ENCODE results near the gene ZEB2.

ZEB2 gene

GRCh38 chr2:144505245-144505831 is 14.6 kb downstream of the ZEB2 start:
- TF ChIP-seq CTCF (conservative IDR thresholded peaks at IDR 0.05; ENCODE audit: low read length): no peak
- TF ChIP-seq EZH2phosphoT487 (IDR thresholded peaks at IDR 0.05; ENCODE audit: borderline replicate concordance): no peak
- H3K36me3 ChIP-seq (ENCODE audit: insufficient read depth, low read length): no peaks in the 10 kb centered on the region; the same call in 1 of the 2 replicates
- H3K4me3 ChIP-seq (ENCODE audit: low read length, poor library complexity, severe bottlenecking): no peak overlapping the region
- peak overlapping the region; percentile 16 for H3K4me2 ChIP-seq (ENCODE audit: low read depth, low read length, poor library complexity, severe bottlenecking)
- H3K9ac ChIP-seq (ENCODE audit: low read depth, low read length, poor library complexity, severe bottlenecking): no peak overlapping the region
- H3K4me1 ChIP-seq (ENCODE audit: insufficient read depth, low read length, poor library complexity, severe bottlenecking): peaks cover 26% of the 10 kb centered on the region
- no peaks in the 10 kb centered on the region for H3F3A ChIP-seq (ENCODE audit: low read depth)
- peaks cover 60% of the 10 kb centered on the region for H3K79me2 ChIP-seq (ENCODE audit: insufficient read depth, low read length)
- no peak overlapping the region for H2AFZ ChIP-seq (ENCODE audit: low read length)
- H3K9me2 ChIP-seq (replicated peaks; ENCODE audit: low read depth, low read length): no peaks in the 10 kb centered on the region
- H3K27me3 ChIP-seq (ENCODE audit: insufficient read depth, low read length, poor library complexity, severe bottlenecking): no peaks in the 10 kb centered on the region
- peaks cover 19% of the 10 kb centered on the region for H4K20me1 ChIP-seq (ENCODE audit: insufficient read depth, low read length, poor library complexity, severe bottlenecking)
- no peaks in the 10 kb centered on the region for H3K9me3 ChIP-seq (ENCODE audit: insufficient read depth, low read depth, low read length)

DNA sequence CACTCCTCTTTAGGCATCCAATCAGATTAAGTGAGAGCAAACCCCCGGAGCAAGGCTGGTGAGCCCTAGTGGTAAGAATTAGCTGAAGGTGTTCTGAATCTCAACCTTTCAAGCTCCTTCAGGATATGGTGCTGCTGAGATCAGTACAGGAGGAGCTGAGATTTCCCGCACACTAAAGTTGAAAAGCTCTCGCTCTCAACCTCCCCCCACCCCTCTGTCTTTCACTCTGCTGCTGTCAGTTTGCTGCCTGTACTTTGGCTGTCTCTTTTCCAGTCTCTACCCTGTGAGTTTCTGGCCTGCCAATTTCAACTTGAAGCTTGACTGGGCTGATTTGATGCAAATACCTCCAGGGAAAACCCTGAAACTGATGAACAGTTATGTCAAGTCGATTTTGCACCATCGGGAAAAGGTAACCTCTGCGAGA is 15.7 kb downstream of the ZEB2 start:
- H3K4me3 ChIP-seq (ENCODE audit: low read length, poor library complexity, severe bottlenecking): no peak overlapping the region
- TF ChIP-seq CTCF (conservative IDR thresholded peaks at IDR 0.05; ENCODE audit: low read length) (0 out of 2 replicates have a peak, but pooled peaks have one; percentile 16), EZH2phosphoT487 (IDR thresholded peaks at IDR 0.05; ENCODE audit: borderline replicate concordance) (no peak)
- H4K20me1 ChIP-seq (ENCODE audit: insufficient read depth, low read length, poor library complexity, severe bottlenecking): peaks cover 14% of the 10 kb centered on the region
- H3K9me3 ChIP-seq (ENCODE audit: insufficient read depth, low read depth, low read length): no peaks in the 10 kb centered on the region
- H3K4me1 ChIP-seq (ENCODE audit: insufficient read depth, low read length, poor library complexity, severe bottlenecking): peaks cover 26% of the 10 kb centered on the region
- no peaks in the 10 kb centered on the region for H3F3A ChIP-seq (ENCODE audit: low read depth)
- H3K4me2 ChIP-seq (ENCODE audit: low read depth, low read length, poor library complexity, severe bottlenecking): no peak overlapping the region
- H3K9ac ChIP-seq (ENCODE audit: low read depth, low read length, poor library complexity, severe bottlenecking): no peak overlapping the region
- no peak overlapping the region for H2AFZ ChIP-seq (ENCODE audit: low read length)
- H3K79me2 ChIP-seq (ENCODE audit: insufficient read depth, low read length): peaks cover 52% of the 10 kb centered on the region
- H3K27me3 ChIP-seq (ENCODE audit: insufficient read depth, low read length, poor library complexity, severe bottlenecking): no peaks in the 10 kb centered on the region
- no peaks in the 10 kb centered on the region; the same call in 1 of the 2 replicates for H3K36me3 ChIP-seq (ENCODE audit: insufficient read depth, low read length)
- H3K9me2 ChIP-seq (replicated peaks; ENCODE audit: low read depth, low read length): no peaks in the 10 kb centered on the region

GRCh38 chr2:144503242-144503641 is 16.7 kb downstream of the ZEB2 start:
- Histone ChIP-seq H3K9me2 (replicated peaks; ENCODE audit: low read depth, low read length) (no peaks in the 10 kb centered on the region), H3K9me3 (ENCODE audit: insufficient read depth, low read depth, low read length) (no peaks in the 10 kb centered on the region), H3K27me3 (ENCODE audit: insufficient read depth, low read length, poor library complexity, severe bottlenecking) (no peaks in the 10 kb centered on the region), H3K36me3 (ENCODE audit: insufficient read depth, low read length) (no peaks in the 10 kb centered on the region; the same call in 1 of the 2 replicates), H3K9ac (ENCODE audit: low read depth, low read length, poor library complexity, severe bottlenecking) (no peak overlapping the region), H3F3A (ENCODE audit: low read depth) (no peaks in the 10 kb centered on the region), H3K4me1 (ENCODE audit: insufficient read depth, low read length, poor library complexity, severe bottlenecking) (peaks cover 25% of the 10 kb centered on the region), H2AFZ (ENCODE audit: low read length) (no peak overlapping the region), H3K4me3 (ENCODE audit: low read length, poor library complexity, severe bottlenecking) (no peak overlapping the region), H3K4me2 (ENCODE audit: low read depth, low read length, poor library complexity, severe bottlenecking) (no peak overlapping the region), H3K79me2 (ENCODE audit: insufficient read depth, low read length) (peaks cover 48% of the 10 kb centered on the region), H4K20me1 (ENCODE audit: insufficient read depth, low read length, poor library complexity, severe bottlenecking) (peaks cover 14% of the 10 kb centered on the region)
- TF ChIP-seq CTCF (conservative IDR thresholded peaks at IDR 0.05; ENCODE audit: low read length): no peak
- no peak for TF ChIP-seq EZH2phosphoT487 (IDR thresholded peaks at IDR 0.05; ENCODE audit: borderline replicate concordance)

All from Loucy (cell line).